Activated gamma-delta T cell treated with anti-CD3 and anti-CD28 coated beads, Interleukin-2, amount 50 U/mL, for 16 hours (primary cell): ENCODE measurements around the gene INHBA.

Experiments
- DNase-seq: peaks from one replicate; pipeline ENCODE4 v3.0.0-alpha.2; 2020; ENCODE audit warnings: low read depth

INHBA gene

DNA sequence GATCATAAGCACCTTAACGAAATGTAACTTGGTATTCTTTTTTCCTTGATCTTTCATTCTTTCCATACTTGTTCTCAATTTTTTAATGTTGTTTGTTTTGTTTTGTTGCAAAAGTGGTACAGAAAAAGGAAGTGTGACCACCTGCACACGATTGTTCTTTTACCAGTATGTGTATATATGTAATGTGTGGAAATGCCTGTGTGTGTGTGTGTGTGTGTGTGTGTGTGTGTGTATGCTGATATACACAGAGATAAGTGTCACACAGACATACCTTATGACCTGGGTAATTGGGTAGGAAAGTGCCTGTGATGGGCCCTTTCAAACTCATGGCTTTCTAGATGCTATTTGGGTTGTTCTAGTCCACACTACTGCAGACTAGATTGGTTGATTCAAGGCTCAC, 14.0 kb downstream of the INHBA start:
- DNase-seq, result no peak

DNA sequence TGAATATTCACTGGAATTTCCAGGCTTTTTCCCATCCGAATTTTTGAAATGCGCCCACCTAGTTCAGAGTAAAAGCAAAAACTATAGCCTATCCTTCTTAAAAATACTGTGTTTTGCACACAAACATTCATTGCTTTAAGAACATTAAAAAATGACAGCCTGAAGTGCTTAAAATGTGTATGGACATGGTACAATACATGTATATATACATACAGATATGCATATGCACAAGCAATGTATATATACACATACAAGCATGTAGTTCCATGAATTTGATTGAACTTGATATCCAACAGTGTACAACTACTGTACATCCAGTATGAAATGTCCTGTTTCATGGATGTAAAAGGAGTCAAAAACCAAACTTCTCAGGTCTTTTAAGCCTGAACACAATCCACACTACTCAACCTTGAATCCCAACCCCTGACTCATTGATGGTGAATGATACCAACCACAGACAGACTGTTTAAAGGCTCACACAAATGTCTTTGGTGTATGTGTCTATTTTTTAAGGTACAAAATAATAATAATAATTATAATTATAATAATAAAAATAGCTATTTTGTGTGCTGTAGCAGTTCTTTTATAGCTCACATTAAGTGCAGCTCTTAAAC, 14.8 kb downstream of the INHBA start:
- no peak for DNase-seq

DNA sequence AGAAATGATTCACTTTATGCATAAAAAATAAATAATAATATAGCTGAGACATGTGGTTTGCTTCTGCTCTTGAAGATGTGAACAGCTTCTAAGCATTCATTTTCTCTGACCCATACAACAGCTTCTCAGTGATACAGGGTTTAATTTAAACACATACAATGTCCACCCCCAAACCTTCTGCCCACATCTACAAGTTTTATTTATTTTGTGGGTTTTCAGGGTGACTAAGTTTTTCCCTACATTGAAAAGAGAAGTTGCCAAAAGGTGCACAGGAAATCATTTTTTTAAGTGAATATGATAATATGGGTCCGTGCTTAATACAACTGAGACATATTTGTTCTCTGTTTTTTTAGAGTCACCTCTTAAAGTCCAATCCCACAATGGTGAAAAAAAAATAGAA, 17.2 kb downstream of the INHBA start:
- no peak for DNase-seq

DNA sequence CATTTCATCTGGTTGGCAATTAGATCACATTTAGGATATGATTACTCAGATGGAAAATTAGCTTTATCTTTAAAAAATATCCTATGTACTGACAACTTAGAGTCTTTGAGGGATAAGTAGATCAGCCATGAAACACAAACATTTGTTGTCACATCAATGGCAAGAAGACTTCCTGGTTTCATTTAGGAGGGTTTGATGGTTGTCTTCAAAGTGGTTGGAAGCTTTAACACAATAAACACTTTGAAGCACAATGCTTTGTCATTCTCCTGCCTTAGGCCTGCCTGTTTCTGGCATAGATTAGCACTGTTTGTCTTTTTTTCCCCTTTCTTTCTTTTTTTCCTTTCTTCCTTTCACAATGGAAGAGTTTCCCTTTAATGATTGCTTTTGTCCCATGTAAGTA, 20.5 kb downstream of the INHBA start:
- DNase-seq, result no peak

DNA sequence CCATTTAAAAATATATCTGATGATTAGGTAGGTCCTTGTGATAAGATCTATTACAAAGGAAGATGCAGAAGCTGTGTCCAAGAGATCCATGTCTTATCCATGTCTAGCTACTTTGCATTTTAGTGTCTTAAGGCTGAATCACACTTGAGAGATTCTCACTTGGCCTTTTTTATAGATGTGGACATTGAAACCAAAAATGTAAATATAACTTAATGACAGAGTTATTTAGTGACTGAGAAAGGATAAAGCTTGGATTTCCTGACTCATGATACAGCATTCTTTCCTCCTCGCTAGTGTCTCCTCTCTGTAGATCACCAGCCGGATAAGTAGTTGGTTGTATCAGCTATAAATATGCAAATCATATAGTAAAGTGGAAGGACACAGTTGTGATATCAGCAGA, 23.3 kb downstream of the INHBA start:
- no peak for DNase-seq

DNA sequence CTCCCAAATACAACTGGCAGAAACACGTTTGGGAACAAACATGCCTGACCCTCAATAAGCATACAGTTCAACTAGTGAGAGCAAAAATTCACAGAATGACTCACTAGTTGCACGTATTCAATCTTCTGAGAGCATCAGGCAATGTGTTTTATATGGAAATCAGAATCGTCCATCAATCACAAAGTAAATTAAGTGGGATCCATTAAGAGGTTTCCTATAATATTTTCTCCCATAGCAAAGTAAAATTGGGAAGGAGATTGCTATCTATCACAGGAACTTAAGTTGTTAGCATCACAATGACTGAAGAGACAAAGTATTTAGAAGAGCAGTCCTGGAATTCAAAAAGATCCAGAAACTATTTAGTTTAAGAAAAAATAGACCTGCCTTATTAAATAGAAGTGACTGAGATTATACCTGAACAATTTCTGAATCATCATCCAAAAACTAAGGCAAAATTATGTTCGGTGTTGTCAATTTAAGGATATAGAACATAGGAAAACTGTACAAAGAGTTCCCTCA, 28.3 kb downstream of the INHBA start:
- DNase-seq, result no peak

DNA sequence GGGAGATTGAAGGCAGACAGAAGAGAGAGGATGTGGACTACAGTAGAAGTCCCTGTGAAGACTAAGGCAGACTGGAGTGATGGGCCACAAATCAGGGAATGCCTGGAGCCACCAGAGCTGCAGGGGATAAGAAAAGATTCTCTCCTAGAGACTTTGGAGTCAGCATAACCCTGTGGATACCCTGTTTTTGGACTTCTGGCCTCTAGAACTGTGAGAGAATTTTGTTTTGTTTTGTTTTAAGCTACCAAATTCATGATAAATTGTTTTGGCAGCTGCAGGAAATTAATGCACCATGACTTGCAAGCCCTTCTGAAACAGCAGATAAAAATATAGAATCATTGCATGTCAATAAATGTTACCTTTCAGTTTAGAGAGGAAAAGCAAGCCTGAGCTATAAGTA, 41.3 kb downstream of the INHBA start:
- no peak for DNase-seq

DNA sequence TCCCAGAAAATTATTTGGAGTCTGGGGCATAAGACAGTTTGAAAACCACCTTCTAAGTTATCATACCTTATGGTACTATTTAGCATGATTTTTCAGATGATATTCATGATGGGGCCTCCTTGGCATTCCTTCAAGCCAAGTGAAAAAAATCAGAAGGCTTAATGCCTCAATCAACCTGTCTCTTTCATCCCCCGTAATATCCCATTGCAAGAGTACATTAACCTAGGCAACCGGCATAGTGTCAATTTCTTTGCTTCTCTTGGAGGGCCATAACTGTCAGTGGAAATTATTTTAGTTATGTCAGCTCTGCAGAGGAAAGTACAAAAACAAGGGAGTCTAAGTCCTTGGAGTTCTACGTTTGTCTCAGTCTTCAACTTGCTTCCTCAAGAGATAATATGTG, 43.4 kb downstream of the INHBA start:
- no peak for DNase-seq

DNA sequence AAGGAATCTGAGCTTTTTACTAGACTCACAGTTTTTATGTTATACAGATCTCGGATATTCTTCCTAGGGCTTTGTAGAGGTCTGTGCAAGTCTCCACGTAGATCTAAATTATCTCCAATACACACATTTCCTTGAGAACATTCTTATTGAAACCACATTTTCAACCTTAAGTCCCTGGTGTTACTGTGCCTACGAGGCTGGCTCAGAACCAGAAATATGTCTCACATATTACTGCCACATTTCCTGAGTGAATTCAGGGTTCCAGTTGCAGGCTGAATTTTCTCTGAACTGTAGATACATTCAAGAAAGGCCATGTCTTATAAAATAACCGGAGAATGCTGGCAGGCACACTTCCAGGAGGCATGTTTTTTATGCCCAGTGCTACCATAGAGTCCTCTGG, 46.5 kb downstream of the INHBA start:
- DNase-seq, result no peak

DNA sequence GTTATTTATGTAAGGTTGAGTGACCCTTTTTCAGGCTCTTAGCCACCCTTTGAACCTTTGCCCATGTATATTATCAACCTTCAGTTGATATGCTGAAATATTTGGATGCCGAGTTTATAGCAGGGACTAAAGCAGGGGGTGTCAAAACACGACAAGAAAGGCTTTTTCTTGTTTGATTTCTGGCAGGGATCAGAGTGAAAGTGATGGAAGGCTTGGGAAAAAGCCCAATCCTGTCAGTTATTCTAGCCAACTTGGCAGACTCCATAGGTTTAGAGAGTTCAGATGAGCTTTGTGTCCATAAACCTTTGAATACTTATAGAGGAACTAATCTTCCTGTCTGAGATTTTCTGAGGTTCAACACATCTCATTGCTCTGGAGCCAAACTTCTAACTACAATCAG, 47.5 kb downstream of the INHBA start:
- no peak for DNase-seq

DNA sequence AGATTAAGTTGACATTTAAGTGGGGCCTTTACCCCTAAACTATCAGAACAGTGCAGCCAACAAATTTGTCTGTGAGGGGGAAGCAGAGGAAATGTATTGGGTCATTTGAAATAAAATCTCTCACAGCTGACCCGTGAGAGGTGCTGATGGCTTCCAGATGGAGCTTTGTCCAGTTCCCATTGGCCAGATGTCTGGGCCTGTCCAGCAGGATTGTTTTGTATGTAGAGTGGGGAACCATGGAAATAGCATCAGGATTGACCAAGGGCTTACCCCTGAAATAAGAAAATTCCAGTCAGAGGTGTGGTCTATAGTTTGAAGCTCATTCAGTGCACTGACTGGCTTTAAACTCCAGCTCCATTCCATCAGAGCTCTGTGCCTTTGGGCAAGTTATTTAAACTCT, 50.6 kb downstream of the INHBA start:
- DNase-seq, result no peak

DNA sequence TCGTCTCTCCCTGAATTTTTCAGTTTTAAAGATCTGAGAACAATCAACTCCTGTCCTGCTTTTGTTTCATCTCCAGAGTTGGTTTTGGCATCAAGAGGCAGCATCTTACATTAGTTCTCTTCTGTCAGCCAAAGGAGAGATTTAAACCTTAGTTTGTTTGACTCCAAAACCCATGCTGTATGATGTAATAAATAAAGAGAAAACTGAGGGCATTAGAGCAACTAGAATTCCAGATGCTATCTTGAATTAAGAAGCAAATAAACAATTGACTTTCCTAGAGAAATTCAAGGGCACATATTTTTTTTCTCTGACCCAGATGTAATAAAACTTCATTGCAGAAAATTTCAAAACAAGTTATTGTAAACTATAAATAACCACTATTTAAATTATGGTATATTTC, 54.4 kb downstream of the INHBA start:
- no peak for DNase-seq

DNA sequence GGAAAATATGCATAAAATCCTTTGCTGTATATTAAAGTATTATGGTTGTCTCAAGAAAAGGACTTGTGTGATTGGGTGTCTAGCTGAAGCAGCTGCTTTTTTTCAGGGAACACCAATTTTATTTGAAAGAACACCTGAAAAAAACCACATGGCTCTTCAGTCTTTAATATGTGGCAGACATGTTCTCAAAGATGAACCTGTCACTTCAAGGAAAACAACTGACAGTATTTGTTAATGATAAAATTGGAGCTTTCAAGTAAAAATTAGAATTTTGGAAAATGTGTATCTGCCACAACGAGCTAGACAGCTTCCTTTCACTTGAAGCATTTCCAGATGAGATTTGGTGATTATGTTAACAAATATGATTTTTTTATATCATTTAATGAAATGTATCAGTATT, 59.3 kb downstream of the INHBA start:
- DNase-seq, result no peak

DNA sequence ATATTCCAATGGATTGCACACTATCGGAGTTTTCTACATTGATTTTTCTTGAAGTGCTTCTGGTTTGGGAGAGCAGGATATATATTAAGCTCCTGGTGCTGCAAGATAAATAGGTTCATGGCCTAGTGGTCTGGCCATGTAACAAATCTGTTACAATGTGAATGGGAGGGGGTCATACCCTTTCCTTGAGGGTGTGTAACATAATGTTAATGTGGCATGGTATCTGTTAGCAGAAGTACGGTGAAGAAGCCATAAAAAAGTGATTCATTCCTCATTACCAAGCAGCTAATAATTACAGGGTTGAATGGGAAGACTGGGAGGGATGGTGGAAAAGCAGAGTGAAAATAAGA, 61.2 kb downstream of the INHBA start:
- DNase-seq, result no peak

DNA sequence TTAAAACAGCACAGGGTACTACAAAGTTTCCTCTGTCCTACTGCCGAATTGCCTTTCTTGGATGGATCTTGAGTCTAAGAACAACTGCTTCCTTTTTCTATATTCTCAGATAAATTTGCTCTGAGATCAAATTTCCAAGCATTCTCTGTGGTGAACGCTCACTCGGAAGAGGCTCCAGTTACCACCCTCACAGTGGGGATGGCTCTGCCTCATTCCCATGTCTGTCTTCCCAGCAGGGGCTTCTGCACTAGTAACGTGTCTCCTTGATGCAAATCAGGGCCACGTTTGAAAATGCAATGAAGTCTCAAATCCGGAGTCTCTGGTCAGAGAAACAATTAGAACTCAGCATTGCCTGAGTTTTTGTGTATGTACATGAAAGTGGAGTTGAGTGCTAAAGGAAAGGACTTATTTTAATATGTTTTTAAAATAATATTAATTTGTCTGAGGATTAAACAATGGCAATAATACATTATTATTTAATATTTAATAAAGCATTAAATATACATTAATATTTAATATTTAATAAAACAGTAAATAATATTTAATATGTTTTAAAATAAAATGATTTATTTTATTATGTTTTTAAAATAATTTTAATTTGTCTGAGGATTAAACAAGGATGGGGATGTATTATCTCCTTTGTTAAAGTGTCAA, 61.8 kb downstream of the INHBA start:
- DNase-seq, result no peak

DNA sequence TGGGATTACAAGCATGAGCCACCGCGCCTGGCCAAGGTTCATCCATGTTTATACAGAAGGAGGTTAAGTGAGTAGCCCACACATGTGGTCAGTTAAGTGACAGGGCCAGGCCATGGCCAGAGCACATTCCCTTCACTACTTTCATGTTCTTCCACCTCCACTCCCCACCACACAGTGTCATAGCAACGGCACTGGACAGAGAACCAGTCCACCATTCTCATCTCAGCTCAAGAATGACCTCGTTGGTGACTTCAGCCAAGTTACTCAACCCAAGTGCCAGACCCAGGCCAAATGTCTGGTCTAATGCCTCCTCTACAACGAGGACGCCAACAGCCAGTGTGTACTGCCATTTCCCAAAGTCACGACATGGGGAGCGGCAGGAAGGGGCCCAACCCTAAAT, 62.4 kb downstream of the INHBA start:
- DNase-seq, result no peak

DNA sequence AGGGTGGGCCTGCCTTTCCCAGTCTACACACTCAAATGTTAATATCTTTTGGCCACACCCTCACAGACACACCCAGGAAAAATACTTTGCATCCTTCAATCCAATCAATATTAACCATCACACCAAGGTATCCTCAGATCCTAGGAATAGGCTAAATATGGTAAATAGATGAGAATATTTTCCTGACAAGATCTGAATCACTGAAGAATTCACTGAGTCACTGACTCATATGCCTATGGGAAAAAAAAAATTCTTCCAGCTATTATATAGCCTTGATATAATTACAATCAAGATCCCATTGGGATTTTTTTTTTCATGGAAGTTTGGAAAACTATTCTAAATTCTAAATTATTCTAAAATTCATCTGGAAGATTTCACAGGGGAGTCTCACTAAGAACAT, 65.8 kb downstream of the INHBA start:
- no peak for DNase-seq
